HCT116 (cell line): Measurements from ENCODE around the gene GFOD1. TPM values are rescaled to one million over a fixed set of nuclear protein-coding genes. Genes with fewer than 3 reads are reported as not detected.

Experiments used
- ATAC-seq: fragments of 200-7000 bp; cut with Tn5 transposase; 2 replicates; pipeline ENCODE4 v1.9.1; 2020; ENCODE audit warnings: mild to moderate bottlenecking, moderate library complexity
- BruUV-seq: library from RNA; stranded (reverse); fragments of 400-500 nt; replicated peaks from 2 replicates; lab custom pipeline; 2021; lab: Mats Ljungman, UMichigan
- CTCF ChIA-PET: fragments of 300-600 bp; sonication (Branson Sonifier 250); formaldehyde crosslinking; loops from one replicate; lab custom pipeline; 2021; ENCODE audit warnings: antibody characterized with exemption; lab: Charles Lee
- POLR2A ChIA-PET: fragments of 300-600, 350-600 bp; sonication (Branson Sonifier 250); formaldehyde crosslinking; loops from one replicate; lab custom pipeline; 2021; ENCODE audit warnings: antibody characterized with exemption; lab: Charles Lee
- RAD21 ChIA-PET, 2 experiments: fragments of 300-600 bp; sonication (Branson Sonifier 250); formaldehyde crosslinking; loops; one replicate each; lab custom pipeline; 2023; ENCODE audit warnings: low total read pairs in 2 of 2; ENCODE audit not compliant: uncharacterized antibody in 2 of 2, unreplicated experiment in 2 of 2, low non-redundant PET in 1 of 2; lab: Charles Lee
- DNase-seq: peaks from one replicate; pipeline ENCODE4 v3.0.0-alpha.2; 2010; ENCODE audit warnings: low read depth, low spot score
- H2AFZ ChIP-seq: fragments of 200-600 bp; shearing (Covaris generic), sonication (generic); 2 replicates; pipeline ENCODE4 v1.6.1; 2017; ENCODE audit warnings: low read depth, mixed run types, mixed read lengths, antibody characterized with exemption, low read length; ENCODE audit not compliant: poor library complexity, severe bottlenecking
- H3K27ac ChIP-seq: 2 replicates; pipeline ENCODE4 v1.5.1; 2012; ENCODE audit warnings: low read depth, low read length
- H3K27me3 ChIP-seq: fragments of 200-600 bp; sonication (generic); 2 replicates; pipeline ENCODE4 v1.6.1; 2016; ENCODE audit warnings: mixed run types, low read length, mixed read lengths; ENCODE audit not compliant: insufficient read depth
- H3K36me3 ChIP-seq, 2 experiments: fragments of 200-500 bp in 1 of 2; fragments of 200-600 bp in 1 of 2; sonication (Bioruptor generic) in 1 of 2; sonication (generic) in 1 of 2; 2 replicates each; pipeline versions ENCODE4 v1.5.1 to v1.6.1; 2014 to 2016; ENCODE audit warnings: low read length in 2 of 2, inconsistent platforms in 1 of 2, mixed read lengths in 1 of 2, mixed run types in 1 of 2; ENCODE audit not compliant: insufficient read depth in 2 of 2, control insufficient read depth in 1 of 2
- H3K4me1 ChIP-seq, 2 experiments: fragments of 200-600 bp in 1 of 2; sonication (generic) in 1 of 2; 2 replicates each; pipeline versions ENCODE4 v1.5.1 to v1.6.1; 2012 to 2017; ENCODE audit warnings: low read length in 2 of 2, inconsistent platforms in 1 of 2, mild to moderate bottlenecking in 1 of 2, mixed read lengths in 1 of 2, mixed run types in 1 of 2, moderate library complexity in 1 of 2; ENCODE audit not compliant: insufficient read depth in 2 of 2, control insufficient read depth in 1 of 2
- H3K4me2 ChIP-seq: fragments of 200-600 bp; sonication (generic); 2 replicates; pipeline ENCODE4 v1.6.1; 2017; ENCODE audit warnings: mixed run types, low read length, mixed read lengths
- H3K4me3 ChIP-seq, 2 experiments: fragments of 200-600 bp in 1 of 2; sonication (generic) in 1 of 2; replicated peaks in 1 of 2; 2 replicates each; pipeline ENCODE4 v1.5.1; 2011 to 2016; ENCODE audit warnings: low read length in 2 of 2, control low read depth in 1 of 2, low read depth in 1 of 2, mild to moderate bottlenecking in 1 of 2, mixed read lengths in 1 of 2, mixed run types in 1 of 2
- H3K79me2 ChIP-seq: fragments of 200-600 bp; sonication (generic); 2 replicates; pipeline ENCODE4 v1.6.1; 2017; ENCODE audit warnings: mild to moderate bottlenecking, mixed run types, low read length, moderate library complexity, mixed read lengths; ENCODE audit not compliant: insufficient read depth
- H3K9ac ChIP-seq: fragments of 200-600 bp; sonication (generic); 2 replicates; pipeline ENCODE4 v1.6.1; 2016; ENCODE audit warnings: low read length, mixed read lengths
- H3K9me2 ChIP-seq: fragments of 200-600 bp; sonication (generic), shearing (Covaris generic); 2 replicates; pipeline ENCODE4 v1.6.1; 2017; ENCODE audit warnings: mixed run types, mild to moderate bottlenecking, moderate library complexity; ENCODE audit not compliant: insufficient read depth
- H3K9me3 ChIP-seq, 2 experiments: fragments of 200-500 bp in 1 of 2; fragments of 200-600 bp in 1 of 2; sonication (Bioruptor generic) in 1 of 2; sonication (generic) in 1 of 2; 2 replicates each; pipeline ENCODE4 v1.6.1; 2014 to 2017; ENCODE audit warnings: low read length in 2 of 2, mixed read lengths in 2 of 2, inconsistent platforms in 1 of 2, low read depth in 1 of 2, mild to moderate bottlenecking in 1 of 2, mixed run types in 1 of 2, moderate library complexity in 1 of 2; ENCODE audit not compliant: control insufficient read depth in 1 of 2, insufficient read depth in 1 of 2
- H4K20me1 ChIP-seq: fragments of 200-600 bp; sonication (generic), shearing (Covaris generic); 2 replicates; pipeline ENCODE4 v1.6.1; 2017; ENCODE audit warnings: mixed run types, mild to moderate bottlenecking, moderate library complexity; ENCODE audit not compliant: insufficient read depth
- ATF3 ChIP-seq: IDR thresholded peaks from 2 replicates; pipeline ENCODE4 v1.6.1; 2012
- CBX3 ChIP-seq: IDR thresholded peaks from 2 replicates; pipeline ENCODE4 v1.6.1; 2012; ENCODE audit warnings: low read depth
- CEBPB ChIP-seq: IDR thresholded peaks from 2 replicates; pipeline ENCODE4 v1.6.1; 2012; ENCODE audit warnings: low read depth
- EGR1 ChIP-seq: IDR thresholded peaks from 2 replicates; pipeline ENCODE4 v1.6.1; 2012; ENCODE audit warnings: low read depth
- ELF1 ChIP-seq: IDR thresholded peaks from 2 replicates; pipeline ENCODE4 v1.6.1; 2012; ENCODE audit warnings: low read depth, borderline replicate concordance
- EZH2 ChIP-seq: fragments of 200-600 bp; sonication (generic); IDR thresholded peaks from 2 replicates; pipeline ENCODE4 v1.6.1; 2017; ENCODE audit warnings: antibody characterized with exemption, mixed run types
- FOSL1 ChIP-seq: IDR thresholded peaks from 2 replicates; pipeline ENCODE4 v1.6.1; 2012; ENCODE audit warnings: low read depth
- JUND ChIP-seq: IDR thresholded peaks from 2 replicates; pipeline ENCODE4 v1.6.1; 2012
- POLR2A ChIP-seq: IDR thresholded peaks from 2 replicates; pipeline ENCODE4 v1.7.0; 2011; ENCODE audit warnings: borderline replicate concordance; ENCODE audit not compliant: insufficient read depth, insufficient read length; ENCODE audit errors: extremely low read depth
- POLR2AphosphoS5 ChIP-seq: IDR thresholded peaks from 2 replicates; pipeline ENCODE4 v1.6.1; 2011; ENCODE audit warnings: mild to moderate bottlenecking, low read depth, low read length, moderate library complexity
- REST ChIP-seq: IDR thresholded peaks from 2 replicates; pipeline ENCODE4 v1.6.1; 2012; ENCODE audit warnings: low read depth
- SIN3A ChIP-seq: IDR thresholded peaks from 2 replicates; pipeline ENCODE4 v1.6.1; 2012; ENCODE audit warnings: low read depth
- SP1 ChIP-seq: IDR thresholded peaks from 2 replicates; pipeline ENCODE4 v1.6.1; 2012; ENCODE audit warnings: low read depth
- SRF ChIP-seq: IDR thresholded peaks from 2 replicates; pipeline ENCODE4 v1.6.1; 2012; ENCODE audit warnings: low read depth
- TCF7L2 ChIP-seq: IDR thresholded peaks from 2 replicates; pipeline ENCODE4 v1.7.0; 2011; ENCODE audit warnings: borderline replicate concordance, inconsistent platforms; ENCODE audit not compliant: insufficient read depth, insufficient read length; ENCODE audit errors: extremely low read depth
- YY1 ChIP-seq: IDR thresholded peaks from 2 replicates; pipeline ENCODE4 v1.6.1; 2011; ENCODE audit warnings: low read length, low read depth, moderate library complexity, mild to moderate bottlenecking; ENCODE audit not compliant: insufficient replicate concordance; ENCODE audit errors: extremely low read depth
- ZBTB33 ChIP-seq: IDR thresholded peaks from 2 replicates; pipeline ENCODE4 v1.6.1; 2011; ENCODE audit warnings: mild to moderate bottlenecking, low read length, moderate library complexity; ENCODE audit not compliant: insufficient replicate concordance; ENCODE audit errors: extremely low read depth
- ZFX ChIP-seq: fragments of 450-650 bp; IDR thresholded peaks from 2 replicates; pipeline ENCODE4 v1.6.1; 2017
- intact Hi-C: fragments of 100-400 bp; cut with micrococcal nuclease; formaldehyde crosslinking; loops from 2 replicates; pipeline ENCODE4 v1.10.0; 2022
- total RNA-seq: library from RNA; stranded (reverse); gene quantifications from one replicate; pipeline ENCODE4 v1.2.1, GENCODE V29; 2021; ENCODE audit not compliant: unreplicated experiment
- TF ChIP-seq, protein P1 (sequence below): IDR thresholded peaks from 2 replicates; pipeline ENCODE4 v1.6.1; 2012

Gene GFOD1
- total RNA-seq, 1 experiment from 2014 or later: 3.8 TPM

- Histone ChIP-seq H3K9me3 (no peaks in the 10 kb centered on the region), H3K36me3 (no peaks in the 10 kb centered on the region), H3K27me3 (no peaks in the 10 kb centered on the region), H3K9me2 (no peaks in the 10 kb centered on the region), H4K20me1 (no peaks in the 10 kb centered on the region), H3K4me3 (no peak overlapping the region), H3K79me2 (no peaks in the 10 kb centered on the region), H3K9ac (no peak overlapping the region), H3K27ac (no peak overlapping the region), H2AFZ (no peak overlapping the region), H3K4me1 (peaks cover 13 to 26% of the 10 kb centered on the region in 2 experiments), H3K4me2 (no peak overlapping the region)
- CTCF ChIA-PET: no interaction called here
- DNase-seq: no peak
- RAD21 ChIA-PET: no interaction called here
- POLR2A ChIA-PET: no interaction called here
- intact Hi-C loops: no loop called here
- ATAC-seq: no peak
- no TSS peak for BruUV-seq
- TF ChIP-seq CBX3 (no peak), ELF1 (no peak), POLR2AphosphoS5 (no peak), FOSL1 (no peak), YY1 (no peak), JUND (no peak), ATF3 (no peak), SP1 (no peak), ZFX (no peak), TCF7L2 (no peak), CEBPB (no peak), EGR1 (no peak), SIN3A (no peak), REST (no peak), ZBTB33 (no peak), EZH2 (no peak), POLR2A (no peak), SRF (no peak)
- TF ChIP-seq, protein P1, sequence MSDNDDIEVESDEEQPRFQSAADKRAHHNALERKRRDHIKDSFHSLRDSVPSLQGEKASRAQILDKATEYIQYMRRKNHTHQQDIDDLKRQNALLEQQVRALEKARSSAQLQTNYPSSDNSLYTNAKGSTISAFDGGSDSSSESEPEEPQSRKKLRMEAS: no peak
Observed at GRCh38 chr6:13450628-13451027, 36.8 kb downstream of the GFOD1 start.
